Hematopoietic multipotent progenitor cell treated with erythropoietin and hydrocortisone succinate and interleukin-3 and kit ligand, for 8 days (in vitro differentiated cells): ENCODE results near the gene ADAMTS14.
"Not testable (repeated sequence)": the region's sequence is repeated elsewhere in the genome, so short reads cannot be mapped to it uniquely, and the experiment has no call there.

Experiments used
- DNase-seq: peaks from one replicate; pipeline ENCODE4 v3.0.0-alpha.2; 2015

ADAMTS14 gene

GRCh38 chr10:70672165-70673042 lies at the start of gene ADAMTS14:
Gene ADAMTS14 (plus strand): TSS chr10:70672506. CDS start chr10:70672803, 297 bp downstream.
- DNase-seq: peak; percentile 29

- DNase-seq: no peak
Measured at GRCh38 chr10:70622541-70622940, 49.8 kb upstream of the ADAMTS14 start.

- no peak for DNase-seq
Measured at GRCh38 chr10:70622981-70623844, 49.1 kb upstream of the ADAMTS14 start.

GRCh38 chr10:70626056-70626455 lies 46.2 kb upstream of the ADAMTS14 start:
- DNase-seq: no peak

DNA sequence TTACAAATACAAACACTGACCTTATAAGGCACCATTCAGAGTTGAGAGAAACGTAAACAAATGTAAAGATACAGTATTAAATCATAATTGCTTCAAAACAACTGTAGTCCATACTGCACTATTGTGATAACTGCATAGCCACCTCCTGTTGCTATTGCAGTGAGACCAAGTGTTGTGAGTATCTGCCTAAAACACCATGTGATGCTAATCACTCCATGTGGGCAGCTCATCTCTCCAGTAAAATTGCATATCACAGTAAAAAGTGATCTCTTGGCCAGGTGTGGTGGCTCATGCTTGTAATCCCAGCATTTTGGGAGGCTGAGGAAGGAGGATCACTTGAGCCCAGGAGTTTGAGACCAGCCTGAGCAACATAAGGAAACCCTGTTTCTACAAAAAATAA lies 43.0 kb upstream of the ADAMTS14 start:
- DNase-seq: no peak

DNA sequence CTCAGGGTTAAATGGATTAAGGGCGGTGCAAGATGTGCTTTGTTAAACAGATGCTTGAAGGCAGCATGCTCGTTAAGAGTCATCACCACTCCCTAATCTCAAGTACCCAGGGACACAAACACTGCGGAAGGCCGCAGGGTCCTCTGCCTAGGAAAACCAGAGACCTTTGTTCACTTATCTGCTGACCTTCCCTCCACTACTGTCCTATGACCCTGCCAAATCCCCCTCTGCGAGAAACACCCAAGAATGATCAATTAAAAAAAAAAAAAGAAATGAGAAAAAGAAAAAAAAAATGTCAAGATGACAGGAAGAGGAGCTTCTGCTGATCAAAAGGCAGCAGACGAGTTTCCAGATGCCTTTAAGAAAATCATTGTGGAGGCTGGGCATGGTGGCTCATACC lies 40.6 kb upstream of the ADAMTS14 start:
- not testable (repeated sequence) for DNase-seq

DNA sequence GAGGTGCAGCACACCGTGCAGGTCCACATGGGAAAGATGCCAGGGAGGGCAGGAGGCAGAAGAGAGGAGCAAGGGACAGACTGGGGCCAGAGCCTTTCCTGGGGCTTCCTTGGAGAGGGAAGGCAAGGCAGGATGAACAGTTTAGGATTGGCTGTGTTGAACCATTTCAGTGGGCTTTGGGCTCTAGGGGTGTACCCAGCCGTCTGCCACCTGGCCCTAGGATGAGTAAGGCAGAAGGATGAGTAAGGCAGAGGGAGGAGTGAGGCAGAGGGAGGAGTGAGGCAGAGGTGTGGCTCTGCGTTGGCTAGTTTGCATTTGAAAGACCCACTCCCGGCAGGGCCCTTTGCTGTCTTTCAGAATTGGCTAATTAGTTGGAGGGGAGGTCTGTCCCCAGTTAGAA lies 38.3 kb upstream of the ADAMTS14 start:
- no peak for DNase-seq

- DNase-seq: not testable (repeated sequence)
Measured at GRCh38 chr10:70634515-70634914, 37.8 kb upstream of the ADAMTS14 start.

DNA sequence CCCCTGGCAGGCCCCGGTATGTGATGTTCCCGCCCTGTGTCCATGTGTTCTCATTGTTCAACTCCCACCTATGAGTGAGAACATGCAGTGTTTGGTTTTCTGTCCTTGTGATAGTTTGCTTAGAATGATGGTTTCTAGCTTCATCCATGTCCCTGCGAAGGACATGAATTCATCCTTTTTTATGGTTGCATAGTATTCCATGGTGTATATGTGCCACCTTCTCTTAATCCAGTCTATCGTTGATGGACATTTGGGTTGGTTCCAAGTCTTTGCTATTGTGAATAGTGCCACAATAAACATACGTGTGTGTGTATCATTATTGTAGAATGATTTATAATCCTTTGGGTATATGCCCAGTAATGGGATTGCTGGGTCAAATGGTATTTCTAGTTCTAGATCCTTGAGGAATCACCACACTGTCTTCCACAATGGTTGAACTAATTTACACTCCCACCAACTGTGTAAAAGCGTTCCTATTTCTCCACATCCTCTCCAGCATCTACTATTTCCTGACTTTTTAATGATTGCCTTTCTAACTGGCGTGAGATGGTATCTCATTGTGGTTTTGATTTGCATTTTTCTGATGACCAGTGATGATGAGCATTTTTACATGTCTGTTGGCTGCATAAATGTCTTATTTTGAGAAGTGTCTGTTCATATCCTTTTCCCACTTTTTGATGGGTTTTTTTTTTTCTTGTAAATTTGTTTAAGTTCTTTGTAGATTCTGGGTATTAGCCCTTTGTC lies 32.5 kb upstream of the ADAMTS14 start:
- DNase-seq: not testable (repeated sequence)

DNA sequence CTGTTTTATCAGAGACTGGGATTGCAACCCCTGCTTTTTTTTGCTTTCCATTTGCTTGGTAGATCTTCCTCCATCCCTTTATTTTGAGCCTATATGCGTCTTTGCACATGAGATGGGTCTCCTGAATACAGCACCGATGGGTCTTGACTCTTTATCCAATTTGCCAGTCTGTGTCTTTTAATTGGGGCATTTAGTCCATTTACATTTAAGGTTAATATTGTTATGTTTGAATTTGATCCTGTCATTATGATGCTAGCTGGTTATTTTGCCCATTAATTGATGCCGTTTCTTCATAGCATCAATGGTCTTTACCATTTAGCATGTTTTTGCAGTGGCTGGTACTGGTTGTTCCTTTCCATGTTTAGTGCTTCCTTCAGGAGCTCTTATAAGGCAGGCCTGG lies 29.0 kb upstream of the ADAMTS14 start:
- DNase-seq: not testable (repeated sequence)

DNA sequence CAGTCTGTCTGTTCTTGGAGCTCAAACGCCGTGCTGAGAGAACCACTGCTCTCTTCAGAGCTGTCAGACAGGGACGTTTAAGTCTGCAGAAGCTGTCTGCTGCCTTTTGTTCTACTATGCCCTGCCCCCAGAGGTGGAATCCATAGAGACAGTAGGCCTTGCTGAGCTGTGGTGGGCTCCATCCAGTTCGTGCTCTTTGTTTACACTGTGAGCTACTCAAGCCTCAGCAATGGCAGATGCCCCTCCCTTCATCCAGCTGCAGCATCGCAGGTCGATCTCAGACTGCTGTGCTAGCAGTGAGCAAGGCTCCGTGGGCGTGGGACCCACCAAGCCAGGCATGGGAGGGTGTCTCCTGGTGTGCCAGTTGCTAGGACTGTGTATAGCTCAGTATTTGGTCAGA lies 27.3 kb upstream of the ADAMTS14 start:
- not testable (repeated sequence) for DNase-seq

GRCh38 chr10:70647086-70647485 lies 25.2 kb upstream of the ADAMTS14 start:
- DNase-seq: no peak

DNA sequence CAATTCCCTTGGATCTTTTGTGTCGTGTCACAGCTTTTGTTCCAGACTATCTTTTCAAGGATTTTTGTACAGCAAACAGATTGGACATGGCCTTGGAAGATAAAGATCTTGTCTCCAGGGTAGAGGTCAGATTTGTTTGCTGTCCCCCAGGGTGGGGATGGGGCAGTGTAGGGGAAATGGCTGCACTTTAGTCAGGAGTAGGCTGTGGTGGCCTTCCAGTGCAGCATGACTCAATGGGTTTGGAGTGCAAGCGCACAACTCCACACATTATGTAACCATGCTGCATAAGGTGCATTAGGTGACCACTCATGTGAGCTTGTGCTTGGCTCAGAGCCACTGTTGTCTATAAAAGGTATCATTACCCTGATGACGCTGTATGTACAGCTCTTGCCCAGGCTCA lies 23.9 kb upstream of the ADAMTS14 start:
- no peak for DNase-seq

DNA sequence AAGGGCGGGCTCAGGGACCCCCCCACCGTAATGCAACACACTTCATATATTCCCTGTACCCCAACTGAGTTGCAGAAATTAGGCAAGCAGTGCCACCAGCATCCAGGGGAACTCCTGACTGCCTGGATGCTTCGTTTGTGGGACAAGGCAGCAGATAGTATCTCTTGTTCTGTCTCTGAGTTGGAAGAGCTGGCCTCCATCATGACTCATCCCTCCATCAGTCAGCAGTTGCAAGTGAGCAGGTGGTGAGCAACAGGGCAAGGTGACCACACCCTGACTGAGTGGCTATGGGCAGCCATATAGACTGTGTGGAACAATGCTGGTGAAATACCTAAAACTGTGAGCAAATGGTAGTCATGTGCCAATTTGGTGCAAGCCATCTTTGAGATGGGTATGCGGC lies 22.8 kb upstream of the ADAMTS14 start:
- DNase-seq: peak; percentile 56

DNA sequence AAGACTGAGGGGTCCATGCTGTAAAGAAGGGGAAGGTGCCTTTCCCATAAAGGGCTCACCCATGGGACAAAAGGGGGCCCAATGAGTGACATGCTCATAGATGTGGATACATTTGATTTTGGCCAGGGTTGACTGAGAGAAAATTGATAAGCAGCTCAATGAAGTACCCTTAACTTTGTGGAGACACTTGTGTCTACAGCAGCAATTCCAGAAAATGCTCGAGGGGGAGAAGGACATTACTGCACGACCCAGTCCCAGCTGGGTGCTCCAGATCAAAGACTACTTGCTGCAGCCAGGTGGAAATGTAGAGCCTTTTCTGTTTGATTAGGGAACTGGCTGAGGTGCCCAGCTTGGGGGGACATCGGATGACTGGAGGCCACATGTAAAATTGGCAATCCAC lies 22.2 kb upstream of the ADAMTS14 start:
- no peak for DNase-seq

GRCh38 chr10:70650718-70651117 lies 21.6 kb upstream of the ADAMTS14 start:
- peak; percentile 79 for DNase-seq

GRCh38 chr10:70651661-70652060 lies 20.6 kb upstream of the ADAMTS14 start:
- DNase-seq: no peak

DNA sequence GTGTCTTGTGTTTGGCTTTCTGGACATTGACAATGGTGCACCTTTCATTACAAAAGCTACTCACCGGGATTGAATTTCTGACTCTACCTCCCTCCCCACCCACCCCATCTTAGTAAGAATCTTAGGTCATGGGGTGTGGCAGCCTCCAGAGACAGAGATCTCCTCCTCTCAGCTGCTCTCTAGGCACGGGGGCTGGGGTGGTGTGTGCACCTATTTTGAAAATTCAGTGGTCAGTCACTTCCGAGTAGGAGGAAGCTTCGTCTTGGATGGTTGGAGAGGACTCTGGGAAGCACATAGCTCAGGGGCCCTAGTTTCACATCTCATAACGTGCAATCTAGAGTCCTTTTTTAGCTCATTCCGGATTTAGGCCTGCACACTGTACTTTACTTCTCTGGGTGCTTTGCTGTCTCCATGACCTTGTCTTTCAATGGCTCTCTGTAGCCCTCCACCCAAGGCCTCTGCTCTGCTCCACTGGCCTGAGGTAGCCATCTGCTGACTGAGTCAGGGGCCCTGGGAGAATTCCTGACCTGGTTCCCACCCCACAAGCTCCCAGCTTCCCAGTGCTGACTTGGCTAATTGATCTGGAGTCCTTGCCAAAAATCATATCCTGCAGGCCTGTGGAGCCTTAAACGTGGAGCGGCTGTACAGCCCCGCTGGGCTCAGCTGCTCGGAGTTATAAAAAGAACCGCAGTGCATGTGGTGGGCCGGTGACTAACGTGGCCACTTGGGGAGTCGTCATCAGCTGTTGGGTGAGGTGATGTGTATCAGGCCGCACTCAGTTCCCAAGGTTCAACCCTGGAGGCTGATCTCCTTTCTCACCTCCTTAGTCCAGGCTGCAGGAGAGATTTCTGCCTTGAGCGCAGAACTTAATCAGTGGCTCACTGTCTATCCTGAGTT lies 19.3 kb upstream of the ADAMTS14 start:
- DNase-seq: no peak

DNA sequence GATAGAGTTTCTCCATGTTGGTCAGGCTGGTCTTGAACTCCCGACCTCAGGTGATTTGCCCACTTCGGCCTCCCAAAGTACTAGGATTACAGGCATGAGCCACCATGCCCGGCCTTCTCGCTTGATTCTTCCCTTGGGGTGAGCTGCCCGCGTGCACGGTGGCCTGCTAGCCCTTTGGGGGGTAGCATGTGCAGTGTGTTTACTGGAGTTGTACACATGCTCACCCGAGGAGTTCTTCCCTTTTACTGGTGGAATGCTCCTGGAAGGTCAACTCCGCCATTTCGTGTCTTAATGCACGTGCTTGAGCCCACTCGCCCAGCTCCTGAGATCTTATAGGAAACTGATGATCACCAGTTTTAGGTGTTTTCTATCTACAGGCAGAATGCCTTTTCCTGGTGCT lies 17.0 kb upstream of the ADAMTS14 start:
- no peak for DNase-seq

- no peak for DNase-seq
Measured at GRCh38 chr10:70656489-70656888, 15.8 kb upstream of the ADAMTS14 start.

GRCh38 chr10:70657041-70657440 lies 15.3 kb upstream of the ADAMTS14 start:
- no peak for DNase-seq

GRCh38 chr10:70658582-70659136 lies 13.6 kb upstream of the ADAMTS14 start:
- DNase-seq: no peak
